ENCODE measurements around the gene C14orf132.

DNA sequence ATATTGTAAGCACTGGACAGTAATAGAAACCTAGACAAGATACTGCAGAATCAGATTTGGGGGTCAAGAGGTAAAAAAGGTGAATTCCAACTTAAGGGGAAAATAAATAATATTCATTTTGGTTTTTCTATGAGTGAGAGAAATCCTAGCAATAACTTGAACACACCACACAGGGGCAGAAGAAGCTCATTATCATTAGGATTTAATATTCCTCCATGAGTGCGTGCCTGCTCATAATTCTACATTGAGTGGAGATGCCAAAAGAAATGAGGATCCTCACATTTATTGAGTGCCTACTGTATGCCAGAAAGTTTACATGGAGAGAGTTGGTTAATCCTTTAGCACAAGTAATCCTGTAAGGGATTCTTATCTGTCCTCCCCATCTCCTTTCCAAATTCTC, 40.5 kb upstream of the C14orf132 start:
- TF ChIP-seq, protein P1, sequence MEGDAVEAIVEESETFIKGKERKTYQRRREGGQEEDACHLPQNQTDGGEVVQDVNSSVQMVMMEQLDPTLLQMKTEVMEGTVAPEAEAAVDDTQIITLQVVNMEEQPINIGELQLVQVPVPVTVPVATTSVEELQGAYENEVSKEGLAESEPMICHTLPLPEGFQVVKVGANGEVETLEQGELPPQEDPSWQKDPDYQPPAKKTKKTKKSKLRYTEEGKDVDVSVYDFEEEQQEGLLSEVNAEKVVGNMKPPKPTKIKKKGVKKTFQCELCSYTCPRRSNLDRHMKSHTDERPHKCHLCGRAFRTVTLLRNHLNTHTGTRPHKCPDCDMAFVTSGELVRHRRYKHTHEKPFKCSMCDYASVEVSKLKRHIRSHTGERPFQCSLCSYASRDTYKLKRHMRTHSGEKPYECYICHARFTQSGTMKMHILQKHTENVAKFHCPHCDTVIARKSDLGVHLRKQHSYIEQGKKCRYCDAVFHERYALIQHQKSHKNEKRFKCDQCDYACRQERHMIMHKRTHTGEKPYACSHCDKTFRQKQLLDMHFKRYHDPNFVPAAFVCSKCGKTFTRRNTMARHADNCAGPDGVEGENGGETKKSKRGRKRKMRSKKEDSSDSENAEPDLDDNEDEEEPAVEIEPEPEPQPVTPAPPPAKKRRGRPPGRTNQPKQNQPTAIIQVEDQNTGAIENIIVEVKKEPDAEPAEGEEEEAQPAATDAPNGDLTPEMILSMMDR (IDR thresholded peaks at IDR 0.05; ENCODE audit: insufficient read depth, low read depth, low read length): peak; percentile 37
- TF ChIP-seq EZH2 (IDR thresholded peaks at IDR 0.05; ENCODE audit: insufficient read depth, low read length): no peak

All from astrocyte (in vitro differentiated cells and primary cell).